Thyroid gland (tissue), 4 donors: ENCODE measurements around the gene TMC8. TPM values are rescaled to one million over a fixed set of nuclear protein-coding genes. Genes with fewer than 3 reads are reported as not detected.

Experiments used
- DNase-seq, 2 donors: peaks; one replicate each; pipeline ENCODE4 v3.0.0-alpha.2; 2019
- H3K27ac ChIP-seq, 3 donors: fragments of 200-600 bp; sonication (generic); 1 replicate in 2 of 3; 2 replicates in 1 of 3; pipeline ENCODE4 v1.5.1; 2016 to 2019; ENCODE audit warnings: mild to moderate bottlenecking in 1 of 3, moderate library complexity in 1 of 3
- H3K27me3 ChIP-seq: fragments of 200-600 bp; sonication (generic); one replicate; pipeline ENCODE4 v1.5.1; 2019
- H3K36me3 ChIP-seq, 2 donors: fragments of 200-600 bp; sonication (generic); one replicate each; pipeline ENCODE4 v1.5.1; 2016 to 2019
- H3K4me1 ChIP-seq, 2 donors: fragments of 200-600 bp; sonication (generic); one replicate each; pipeline ENCODE4 v1.5.1; 2017 to 2019
- H3K4me3 ChIP-seq, 3 donors: fragments of 200-600 bp; sonication (generic); replicated peaks in 1 of 3; 1 replicate in 2 of 3; 2 replicates in 1 of 3; pipeline ENCODE4 v1.5.1; 2016; ENCODE audit warnings: mild to moderate bottlenecking in 1 of 3
- H3K9me3 ChIP-seq: fragments of 200-600 bp; sonication (generic); one replicate; pipeline ENCODE4 v1.5.1; 2017
- CTCF ChIP-seq, 6 experiments: fragments of 200-600 bp in 3 of 6; fragments of 450-650 bp in 3 of 6; sonication (generic) in 3 of 6; IDR thresholded peaks; one replicate each; pipeline ENCODE4 v1.5.1; 2016 to 2019; ENCODE audit warnings: antibody characterized with exemption in 6 of 6, mild to moderate bottlenecking in 2 of 6, inconsistent platforms in 1 of 6, moderate library complexity in 1 of 6
- POLR2A ChIP-seq, 2 donors: fragments of 450-650 bp; IDR thresholded peaks; one replicate each; pipeline ENCODE4 v1.6.1; 2017; ENCODE audit warnings: antibody characterized with exemption in 2 of 2, mild to moderate bottlenecking in 2 of 2, moderate library complexity in 1 of 2
- WGBS, 2 donors: methylation state at CpG; one replicate each; pipeline ENCODE4 v1.1.5; 2017; 5-methylcytosine and 5-hydroxymethylcytosine counted together
- intact Hi-C: fragments of 100-400 bp; cut with DNase I; formaldehyde crosslinking; loops from one replicate; pipeline ENCODE4 v1.15.1; 2023
- total RNA-seq, 4 donors: library from RNA; depleted of rRNA; stranded (reverse); fragments of >200 nt; gene quantifications; one replicate each; pipeline ENCODE4 v1.2.3, GENCODE V29; 2016

Gene TMC8
- total RNA-seq, 4 donors from 2014 or later, result 1.4 to 4.7 (median 1.9) TPM

GRCh38 chr17:78116411-78116810 lies 14.2 kb upstream of the TMC8 start:
- Histone ChIP-seq H3K9me3 (no peaks in the 10 kb centered on the region), H3K27ac (no peak overlapping the region), H3K4me1 (peaks cover 9 to 27% of the 10 kb centered on the region in 2 donors), H3K4me3 (no peak overlapping the region), H3K36me3 (no peaks in the 10 kb centered on the region), H3K27me3 (no peaks in the 10 kb centered on the region)
- 94 to 96% methylated on average over 9 of the region's 9 CpGs for WGBS, 2 donors
- TF ChIP-seq CTCF (IDR thresholded peaks at IDR 0.05) (no peak), POLR2A (IDR thresholded peaks at IDR 0.05) (no peak)
- intact Hi-C loops, result no loop called here
- no peak for DNase-seq

- no peak for TF ChIP-seq POLR2A (IDR thresholded peaks at IDR 0.05)
- peak in 4 of 6 experiments; percentile 28 to 52 (median 42) for TF ChIP-seq CTCF (IDR thresholded peaks at IDR 0.05)
- no peaks in the 10 kb centered on the region for H3K9me3 ChIP-seq
- intact Hi-C loops, result no loop called here
- peaks cover 9 to 26% of the 10 kb centered on the region in 2 donors for H3K4me1 ChIP-seq
- H3K4me3 ChIP-seq, result no peak overlapping the region
- peak overlapping the region in 1 of 3 donors; percentile 21 for H3K27ac ChIP-seq
- no peaks in the 10 kb centered on the region for H3K36me3 ChIP-seq
- H3K27me3 ChIP-seq, result no peaks in the 10 kb centered on the region
- 32 to 44% methylated on average over 14 to 18 of the region's 41 CpGs for WGBS, 2 donors
- DNase-seq, result peak; percentile 74 to 83
Observed at GRCh38 chr17:78117027-78117981, 13.3 kb upstream of the TMC8 start.

GRCh38 chr17:78118801-78119241 lies 11.8 kb upstream of the TMC8 start:
- no peaks in the 10 kb centered on the region for H3K36me3 ChIP-seq
- H3K9me3 ChIP-seq, result no peaks in the 10 kb centered on the region
- H3K4me3 ChIP-seq, result no peak overlapping the region
- DNase-seq, result no peak
- intact Hi-C loops, result no loop called here
- H3K27ac ChIP-seq, result no peak overlapping the region
- no peaks in the 10 kb centered on the region for H3K27me3 ChIP-seq
- peaks cover 9 to 17% of the 10 kb centered on the region in 2 donors for H3K4me1 ChIP-seq
- WGBS, 2 donors, result 86 to 94% methylated on average over 6 to 9 of the region's 14 CpGs
- TF ChIP-seq CTCF (IDR thresholded peaks at IDR 0.05) (no peak), POLR2A (IDR thresholded peaks at IDR 0.05) (no peak)

GRCh38 chr17:78120537-78120936 lies 10.0 kb upstream of the TMC8 start:
- H3K4me1 ChIP-seq, result peaks cover 5 to 18% of the 10 kb centered on the region in 2 donors
- TF ChIP-seq POLR2A (IDR thresholded peaks at IDR 0.05) (no peak), CTCF (IDR thresholded peaks at IDR 0.05) (no peak)
- H3K27me3 ChIP-seq, result no peaks in the 10 kb centered on the region
- no peak for DNase-seq
- no peak overlapping the region for H3K4me3 ChIP-seq
- WGBS, 2 donors, result 97% methylated on average over 10 to 13 of the region's 13 CpGs
- no peak overlapping the region for H3K27ac ChIP-seq
- H3K36me3 ChIP-seq, result no peaks in the 10 kb centered on the region
- intact Hi-C loops, result no loop called here
- H3K9me3 ChIP-seq, result no peaks in the 10 kb centered on the region
